Measurements from ENCODE around the gene CTU2. TPM values are rescaled to one million over a fixed set of nuclear protein-coding genes. Genes with fewer than 3 reads are reported as not detected.

The CTU2 gene
- total RNA-seq, 1 donor from 2014 or later, result 20.6 TPM

DNA sequence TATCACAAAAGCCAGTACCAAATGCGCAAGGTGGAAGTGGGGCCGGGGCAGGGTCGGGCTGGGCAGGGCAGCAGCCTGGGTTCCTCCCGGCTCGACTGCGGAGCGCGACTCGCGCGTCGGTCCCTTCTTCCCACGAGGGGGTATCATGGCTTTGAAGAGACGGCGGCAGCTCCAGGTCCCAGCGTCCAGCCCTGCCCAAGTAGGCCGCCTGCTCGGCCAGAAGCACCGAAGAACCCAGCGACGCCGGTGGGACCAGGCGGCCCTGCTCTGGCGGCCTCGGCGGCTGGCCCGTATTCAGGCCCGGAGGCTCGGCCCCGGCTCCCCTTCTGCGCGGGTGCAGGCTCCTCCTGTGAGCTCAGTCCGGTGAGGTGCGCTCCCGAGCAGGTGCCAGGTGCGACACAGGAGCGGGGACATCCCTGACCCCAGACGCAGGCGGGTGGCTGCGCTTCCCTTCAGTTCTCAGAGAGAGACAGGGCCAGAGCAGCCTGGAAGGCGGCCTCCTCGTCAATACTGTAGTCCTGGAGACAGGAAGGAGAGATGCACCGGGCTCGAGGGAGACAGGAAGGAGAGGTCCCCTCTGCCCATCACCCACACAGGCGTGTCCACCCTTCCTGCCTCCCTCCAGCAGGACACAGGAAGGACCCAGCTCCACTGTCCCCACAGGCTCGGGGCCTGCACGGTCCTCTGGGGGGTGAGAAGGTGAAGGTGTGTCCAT is 9.0 kb upstream of the CTU2 start:
- peaks cover 7% of the 10 kb centered on the region for H3K4me1 Mint-ChIP-seq (ENCODE audit: unreplicated experiment)
- H3K9me3 Mint-ChIP-seq (ENCODE audit: unreplicated experiment), result no peaks in the 10 kb centered on the region
- no peak overlapping the region for H3K27ac Mint-ChIP-seq (ENCODE audit: unreplicated experiment)
- no peaks in the 10 kb centered on the region for H3K27me3 Mint-ChIP-seq (ENCODE audit: unreplicated experiment)
- DNase-seq (ENCODE audit: extremely low spot score, unreplicated experiment), result no peak
- no peak overlapping the region for H3K4me3 Mint-ChIP-seq (ENCODE audit: unreplicated experiment)
- H3K36me3 Mint-ChIP-seq (ENCODE audit: unreplicated experiment), result peaks cover 4% of the 10 kb centered on the region
- TF ChIP-seq CTCF (IDR thresholded peaks at IDR 0.05), result no peak

- peak; percentile 29 for TF ChIP-seq CTCF (IDR thresholded peaks at IDR 0.05)
- Mint-ChIP-seq H3K4me1 (ENCODE audit: unreplicated experiment) (peaks cover 9% of the 10 kb centered on the region), H3K27ac (ENCODE audit: unreplicated experiment) (no peak overlapping the region), H3K27me3 (ENCODE audit: unreplicated experiment) (no peaks in the 10 kb centered on the region), H3K9me3 (ENCODE audit: unreplicated experiment) (no peaks in the 10 kb centered on the region), H3K4me3 (ENCODE audit: unreplicated experiment) (no peak overlapping the region), H3K36me3 (ENCODE audit: unreplicated experiment) (peaks cover 4% of the 10 kb centered on the region)
- no peak for DNase-seq (ENCODE audit: extremely low spot score, unreplicated experiment)
Measured at GRCh38 chr16:88697831-88698615, 8.3 kb upstream of the CTU2 start.

DNA sequence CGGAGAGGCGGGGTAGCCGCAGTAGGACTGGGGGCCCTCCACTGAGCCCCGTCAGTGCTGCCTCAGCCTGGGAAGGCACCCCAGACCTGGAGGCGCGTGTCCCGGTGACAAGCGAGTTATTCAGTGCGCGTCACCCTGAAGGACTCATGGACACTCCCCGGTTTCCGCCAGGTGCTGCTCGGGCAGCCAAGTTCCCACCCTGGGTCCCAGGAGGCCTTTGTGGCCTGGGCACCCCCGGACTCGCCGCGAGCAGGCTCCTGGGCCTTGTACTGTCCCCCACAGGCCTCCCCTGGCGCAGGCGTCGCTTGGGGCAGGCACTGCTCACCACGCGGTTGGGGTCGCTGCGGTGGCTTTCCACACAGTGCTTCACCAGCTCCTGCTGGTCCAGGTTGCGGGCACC is 7.7 kb upstream of the CTU2 start:
- Mint-ChIP-seq H3K9me3 (ENCODE audit: unreplicated experiment) (no peaks in the 10 kb centered on the region), H3K27me3 (ENCODE audit: unreplicated experiment) (no peaks in the 10 kb centered on the region), H3K36me3 (ENCODE audit: unreplicated experiment) (peaks cover 4% of the 10 kb centered on the region), H3K4me1 (ENCODE audit: unreplicated experiment) (peaks cover 11% of the 10 kb centered on the region), H3K4me3 (ENCODE audit: unreplicated experiment) (no peak overlapping the region), H3K27ac (ENCODE audit: unreplicated experiment) (no peak overlapping the region)
- no peak for TF ChIP-seq CTCF (IDR thresholded peaks at IDR 0.05)
- no peak for DNase-seq (ENCODE audit: extremely low spot score, unreplicated experiment)

GRCh38 chr16:88699180-88699579 is 7.1 kb upstream of the CTU2 start:
- H3K27ac Mint-ChIP-seq (ENCODE audit: unreplicated experiment), result no peak overlapping the region
- peaks cover 4% of the 10 kb centered on the region for H3K36me3 Mint-ChIP-seq (ENCODE audit: unreplicated experiment)
- no peak for TF ChIP-seq CTCF (IDR thresholded peaks at IDR 0.05)
- DNase-seq (ENCODE audit: extremely low spot score, unreplicated experiment), result no peak
- H3K27me3 Mint-ChIP-seq (ENCODE audit: unreplicated experiment), result no peaks in the 10 kb centered on the region
- H3K9me3 Mint-ChIP-seq (ENCODE audit: unreplicated experiment), result no peaks in the 10 kb centered on the region
- peaks cover 15% of the 10 kb centered on the region for H3K4me1 Mint-ChIP-seq (ENCODE audit: unreplicated experiment)
- no peak overlapping the region for H3K4me3 Mint-ChIP-seq (ENCODE audit: unreplicated experiment)

GRCh38 chr16:88700322-88700635 is 6.0 kb upstream of the CTU2 start:
- DNase-seq (ENCODE audit: extremely low spot score, unreplicated experiment), result no peak
- Mint-ChIP-seq H3K4me1 (ENCODE audit: unreplicated experiment) (peaks cover 21% of the 10 kb centered on the region), H3K36me3 (ENCODE audit: unreplicated experiment) (peaks cover 4% of the 10 kb centered on the region), H3K27me3 (ENCODE audit: unreplicated experiment) (no peaks in the 10 kb centered on the region), H3K4me3 (ENCODE audit: unreplicated experiment) (no peak overlapping the region), H3K27ac (ENCODE audit: unreplicated experiment) (no peak overlapping the region), H3K9me3 (ENCODE audit: unreplicated experiment) (no peaks in the 10 kb centered on the region)
- no peak for TF ChIP-seq CTCF (IDR thresholded peaks at IDR 0.05)

Data from osteocyte (in vitro differentiated cells).